SK-N-SH (cell line): ENCODE results near the gene AMACR. TPM values are rescaled to one million over a fixed set of nuclear protein-coding genes. Genes with fewer than 3 reads are reported as not detected.

Experiments used
- CTCF ChIA-PET: fragments of 300-600, 350-600 bp; formaldehyde crosslinking; extraction: SDS; loops from one replicate; lab custom pipeline; 2021; lab: Yijun Ruan, JAX
- POLR2A ChIA-PET: fragments of 350-600 bp; sonication (Branson Sonifier 250); formaldehyde crosslinking; extraction: SDS; loops from one replicate; lab custom pipeline; 2020; ENCODE audit warnings: antibody characterized with exemption, inconsistent platforms; lab: Yijun Ruan, JAX
- DNase-seq: peaks from one replicate; pipeline ENCODE4 v3.0.0; 2012
- H2AFZ ChIP-seq: fragments of 200-600 bp; sonication (generic); 2 replicates; pipeline ENCODE4 v1.8.1; 2016; ENCODE audit warnings: antibody characterized with exemption, mild to moderate bottlenecking, low read depth
- H3F3A ChIP-seq: fragments of 200-600 bp; sonication (generic); replicated peaks from 2 replicates; pipeline ENCODE3; 2016; ENCODE audit warnings: antibody characterized with exemption, mild to moderate bottlenecking; ENCODE audit not compliant: insufficient read depth
- H3K27ac ChIP-seq, 2 experiments: fragments of 200-500 bp in 1 of 2; fragments of 200-600 bp in 1 of 2; sonication (Bioruptor generic) in 1 of 2; sonication (generic), shearing (Covaris generic) in 1 of 2; 2 replicates each; pipeline versions ENCODE4 v1.5.1 to v1.6.1; 2014 to 2016; ENCODE audit warnings: low read depth in 2 of 2, inconsistent platforms in 1 of 2, low read length in 1 of 2, mild to moderate bottlenecking in 1 of 2, mixed read lengths in 1 of 2
- H3K27me3 ChIP-seq: fragments of 200-600 bp; sonication (generic), shearing (Covaris generic); 2 replicates; pipeline ENCODE4 v1.6.1; 2016; ENCODE audit warnings: mixed run types; ENCODE audit not compliant: insufficient read depth
- H3K36me3 ChIP-seq, 2 experiments: fragments of 200-500 bp in 1 of 2; fragments of 200-600 bp in 1 of 2; sonication (Bioruptor generic) in 1 of 2; sonication (generic) in 1 of 2; replicated peaks in 1 of 2; 2 replicates each; pipeline versions ENCODE3 to v1.5.1; 2014 to 2016; ENCODE audit warnings: low read length in 1 of 2, mild to moderate bottlenecking in 1 of 2; ENCODE audit not compliant: insufficient read depth in 2 of 2, control insufficient read depth in 1 of 2
- H3K4me1 ChIP-seq, 2 experiments: fragments of 200-500 bp in 1 of 2; fragments of 200-600 bp in 1 of 2; sonication (Bioruptor generic) in 1 of 2; sonication (generic), shearing (Covaris generic) in 1 of 2; 2 replicates each; pipeline versions ENCODE4 v1.5.1 to v1.6.1; 2014 to 2016; ENCODE audit warnings: low read depth in 1 of 2, low read length in 1 of 2, mixed run types in 1 of 2; ENCODE audit not compliant: insufficient read depth in 2 of 2, control insufficient read depth in 1 of 2
- H3K4me2 ChIP-seq: fragments of 200-600 bp; sonication (generic), shearing (Covaris generic); 2 replicates; pipeline ENCODE4 v1.6.1; 2017; ENCODE audit warnings: mixed run types
- H3K4me3 ChIP-seq, 2 experiments: fragments of 200-500 bp in 1 of 2; fragments of 200-600 bp in 1 of 2; sonication (Bioruptor generic) in 1 of 2; sonication (generic), shearing (Covaris generic) in 1 of 2; 2 replicates each; pipeline versions ENCODE4 v1.5.1 to v1.8.1; 2014 to 2016; ENCODE audit warnings: low read depth in 2 of 2, inconsistent platforms in 1 of 2, low read length in 1 of 2, mild to moderate bottlenecking in 1 of 2, mixed read lengths in 1 of 2, moderate library complexity in 1 of 2
- H3K79me2 ChIP-seq: fragments of 200-600 bp; sonication (generic); 2 replicates; pipeline ENCODE4 v1.8.1; 2017; ENCODE audit warnings: mild to moderate bottlenecking; ENCODE audit not compliant: insufficient read depth
- H3K9ac ChIP-seq: fragments of 200-600 bp; sonication (generic); 2 replicates; pipeline ENCODE4 v1.6.1; 2017; ENCODE audit warnings: mixed run types
- H3K9me2 ChIP-seq: fragments of 200-600 bp; sonication (generic); 2 replicates; pipeline ENCODE4 v1.6.1; 2017; ENCODE audit warnings: mixed run types
- H3K9me3 ChIP-seq: fragments of 200-600 bp; sonication (generic); 2 replicates; pipeline ENCODE4 v1.6.1; 2017; ENCODE audit warnings: mixed run types, mild to moderate bottlenecking, moderate library complexity
- H4K20me1 ChIP-seq: fragments of 200-600 bp; sonication (generic); 2 replicates; pipeline ENCODE4 v1.6.1; 2017; ENCODE audit warnings: mild to moderate bottlenecking, mixed run types; ENCODE audit not compliant: insufficient read depth
- IRF3 ChIP-seq: fragments of 150-350 bp; IDR thresholded peaks from 2 replicates; pipeline ENCODE4 v1.6.1; 2016; ENCODE audit warnings: mild to moderate bottlenecking, low read depth, low read length
- MEF2A ChIP-seq: IDR thresholded peaks from 2 replicates; pipeline ENCODE4 v1.4.0; 2012; ENCODE audit warnings: low read depth, borderline replicate concordance
- REST ChIP-seq: IDR thresholded peaks from 2 replicates; pipeline ENCODE4 v1.6.1; 2012; ENCODE audit warnings: mild to moderate bottlenecking, low read depth, low read length, moderate library complexity
- SIN3A ChIP-seq: IDR thresholded peaks from 2 replicates; pipeline ENCODE4 v1.6.1; 2012; ENCODE audit warnings: low read depth, mild to moderate bottlenecking, low read length, moderate library complexity, borderline replicate concordance
- SMC3 ChIP-seq: IDR thresholded peaks from 2 replicates; pipeline ENCODE4 v1.6.1; 2012; ENCODE audit warnings: low read depth, low read length, improper control_type of control experiment
- TAF1 ChIP-seq: IDR thresholded peaks from 2 replicates; pipeline ENCODE4 v1.6.1; 2012; ENCODE audit warnings: low read depth, mild to moderate bottlenecking, low read length, moderate library complexity, borderline replicate concordance
- TEAD4 ChIP-seq: IDR thresholded peaks from 2 replicates; pipeline ENCODE4 v1.4.0; 2012; ENCODE audit warnings: mild to moderate bottlenecking, borderline replicate concordance; ENCODE audit not compliant: insufficient read depth
- USF1 ChIP-seq: IDR thresholded peaks from 2 replicates; pipeline ENCODE4 v1.4.0; 2012; ENCODE audit warnings: low read depth, borderline replicate concordance
- USF2 ChIP-seq: fragments of 150-350 bp; IDR thresholded peaks from 2 replicates; pipeline ENCODE4 v1.6.1; 2017; ENCODE audit warnings: antibody characterized with exemption, low read length, low read depth, borderline replicate concordance
- YY1 ChIP-seq: IDR thresholded peaks from 2 replicates; pipeline ENCODE4 v1.4.0; 2012; ENCODE audit warnings: low read depth, mild to moderate bottlenecking
- ZBTB33 ChIP-seq: IDR thresholded peaks from 2 replicates; pipeline ENCODE4 v1.4.0; 2012; ENCODE audit warnings: low read depth, borderline replicate concordance
- WGBS: methylation state at CpG from one replicate; pipeline ENCODE4 v1.1.6; 2017; ENCODE audit warnings: low lambda C conversion rate; 5-methylcytosine and 5-hydroxymethylcytosine counted together
- polyA plus RNA-seq, 3 experiments: library from polyadenylated mRNA; depleted of rRNA; stranded (reverse); fragments of >200 nt; gene quantifications; 2 replicates each; pipeline ENCODE4 v1.2.3, GENCODE V29; 2012

The AMACR gene
- polyA plus RNA-seq, 1 of the 3 experiments (the other 2 are of a cell fraction): 11.8 TPM

GRCh38 chr5:33944543-33945132 lies 63.2 kb downstream of the AMACR start:
- Histone ChIP-seq H4K20me1 (no peaks in the 10 kb centered on the region), H3K79me2 (no peaks in the 10 kb centered on the region), H3K9me3 (no peaks in the 10 kb centered on the region), H3F3A (no peaks in the 10 kb centered on the region), H3K4me2 (no peak overlapping the region), H3K4me1 (no peaks in the 10 kb centered on the region), H2AFZ (no peak overlapping the region), H3K9me2 (no peaks in the 10 kb centered on the region), H3K27ac (no peak overlapping the region), H3K36me3 (no peaks in the 10 kb centered on the region), H3K9ac (no peak overlapping the region), H3K4me3 (no peak overlapping the region), H3K27me3 (peaks cover 19% of the 10 kb centered on the region; the same call in 1 of the 2 replicates)
- CTCF ChIA-PET: interaction anchor here (6.7 kb wide), 1 partner anchor 10 kb away, joined by 38 read pairs; the partner anchor contains the start of gene RXFP3
- DNase-seq: no peak
- TF ChIP-seq REST (no peak), TEAD4 (no peak), MEF2A (no peak)
- POLR2A ChIA-PET: no interaction called here
- 30% methylated on average over 3 of the region's 12 CpGs for WGBS

GRCh38 chr5:33941090-33941489 lies 66.8 kb downstream of the AMACR start:
- no peaks in the 10 kb centered on the region for H4K20me1 ChIP-seq
- no peaks in the 10 kb centered on the region for H3F3A ChIP-seq
- peaks cover 53% of the 10 kb centered on the region for H3K27me3 ChIP-seq
- H2AFZ ChIP-seq: no peak overlapping the region
- peaks cover 0 to 5% of the 10 kb centered on the region in 2 experiments; a peak in 1 of 4 replicates for H3K4me1 ChIP-seq
- ChIA-PET POLR2A (no interaction called here), CTCF (interaction anchor here (1.2 kb wide), 1 partner anchor 29 kb away, joined by 3 read pairs; no protein-coding TSS in a partner anchor)
- DNase-seq: no peak
- 70% methylated on average over 5 of the region's 5 CpGs for WGBS
- H3K4me3 ChIP-seq: no peak overlapping the region
- H3K9me3 ChIP-seq: no peaks in the 10 kb centered on the region
- H3K27ac ChIP-seq: no peak overlapping the region
- H3K36me3 ChIP-seq: no peaks in the 10 kb centered on the region
- H3K79me2 ChIP-seq: no peaks in the 10 kb centered on the region
- H3K4me2 ChIP-seq: no peak overlapping the region
- H3K9me2 ChIP-seq: no peaks in the 10 kb centered on the region
- H3K9ac ChIP-seq: no peak overlapping the region
- TF ChIP-seq SMC3 (no peak), USF1 (no peak), ZBTB33 (no peak), IRF3 (no peak), SIN3A (no peak), REST (no peak), USF2 (no peak), TAF1 (no peak), YY1 (no peak)
